SH-SY5Y (cell line): ENCODE data around the gene OIP5.

Experiments used
- GATA2 ChIP-seq: IDR thresholded peaks from 2 replicates; pipeline ENCODE4 v1.6.1; 2011; ENCODE audit warnings: mild to moderate bottlenecking, low read depth, low read length
- GATA3 ChIP-seq: IDR thresholded peaks from 2 replicates; pipeline ENCODE4 v1.6.1; 2011; ENCODE audit warnings: low read depth, mild to moderate bottlenecking, low read length, moderate library complexity

GRCh38 chr15:41331281-41331680 lies 1.1 kb downstream of the OIP5 start:
- TF ChIP-seq GATA2 (no peak), GATA3 (no peak)
